Gastroesophageal sphincter (tissue), 3 donors: ENCODE measurements around the gene LTBP3.

Source experiments
- POLR2AphosphoS5 ChIP-seq: sonication (generic); formaldehyde crosslinking; IDR thresholded peaks from one replicate; pipeline ENCODE4 v1.6.1; 2017; ENCODE audit warnings: antibody characterized with exemption
- TF ChIP-seq, protein P1 (sequence below), 4 experiments: fragments of 200-600 bp in 2 of 4; fragments of 450-650 bp in 2 of 4; sonication (generic) in 1 of 4; IDR thresholded peaks; one replicate each; pipeline ENCODE4 v1.5.1; 2017 to 2019; ENCODE audit warnings: antibody characterized with exemption in 4 of 4, mild to moderate bottlenecking in 2 of 4, moderate library complexity in 2 of 4

DNA sequence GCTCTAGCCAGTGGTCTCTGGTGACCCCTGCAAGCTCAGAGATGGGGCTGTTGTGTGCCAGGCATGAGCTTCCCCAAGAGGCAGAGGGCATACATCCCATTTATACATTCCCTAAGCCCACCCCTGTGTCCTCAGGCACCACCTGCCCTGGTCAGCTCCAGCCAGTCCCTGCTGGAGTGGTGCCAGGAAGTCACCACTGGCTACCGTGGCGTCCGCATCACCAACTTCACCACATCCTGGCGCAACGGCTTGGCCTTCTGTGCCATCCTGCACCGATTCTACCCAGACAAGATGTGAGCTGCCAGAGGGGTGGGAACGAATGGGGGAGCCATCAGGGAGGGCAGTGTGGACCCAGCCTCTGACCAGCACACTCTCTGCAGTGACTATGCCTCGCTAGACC, 25.9 kb upstream of the LTBP3 start:
- TF ChIP-seq, protein P1, sequence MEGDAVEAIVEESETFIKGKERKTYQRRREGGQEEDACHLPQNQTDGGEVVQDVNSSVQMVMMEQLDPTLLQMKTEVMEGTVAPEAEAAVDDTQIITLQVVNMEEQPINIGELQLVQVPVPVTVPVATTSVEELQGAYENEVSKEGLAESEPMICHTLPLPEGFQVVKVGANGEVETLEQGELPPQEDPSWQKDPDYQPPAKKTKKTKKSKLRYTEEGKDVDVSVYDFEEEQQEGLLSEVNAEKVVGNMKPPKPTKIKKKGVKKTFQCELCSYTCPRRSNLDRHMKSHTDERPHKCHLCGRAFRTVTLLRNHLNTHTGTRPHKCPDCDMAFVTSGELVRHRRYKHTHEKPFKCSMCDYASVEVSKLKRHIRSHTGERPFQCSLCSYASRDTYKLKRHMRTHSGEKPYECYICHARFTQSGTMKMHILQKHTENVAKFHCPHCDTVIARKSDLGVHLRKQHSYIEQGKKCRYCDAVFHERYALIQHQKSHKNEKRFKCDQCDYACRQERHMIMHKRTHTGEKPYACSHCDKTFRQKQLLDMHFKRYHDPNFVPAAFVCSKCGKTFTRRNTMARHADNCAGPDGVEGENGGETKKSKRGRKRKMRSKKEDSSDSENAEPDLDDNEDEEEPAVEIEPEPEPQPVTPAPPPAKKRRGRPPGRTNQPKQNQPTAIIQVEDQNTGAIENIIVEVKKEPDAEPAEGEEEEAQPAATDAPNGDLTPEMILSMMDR (IDR thresholded peaks at IDR 0.05), result no peak
- TF ChIP-seq POLR2AphosphoS5, result no peak
